ENCODE data around the gene TAMALIN.

TAMALIN gene

GRCh38 chr12:52029685-52030084, 22.9 kb downstream of the TAMALIN start:
- Histone ChIP-seq H3K23ac (ENCODE audit: low read length) (no peak overlapping the region), H4K12ac (ENCODE audit: low read depth, low read length) (no peak overlapping the region), H3K18ac (ENCODE audit: low read length) (no peak overlapping the region), H4K8ac (ENCODE audit: low read depth, low read length) (no peak overlapping the region), H3K4me1 (ENCODE audit: control insufficient read depth in 1 of 2, insufficient read depth in 2 of 2, low read length in 2 of 2) (peaks cover 7 to 13% of the 10 kb centered on the region in 2 experiments), H2BK120ac (ENCODE audit: insufficient read depth, low read length, poor library complexity) (no peak overlapping the region), H3K14ac (ENCODE audit: low read length) (no peak overlapping the region), H2BK12ac (ENCODE audit: low read length) (no peak overlapping the region), H3K27ac (ENCODE audit: low read depth, low read length) (no peak overlapping the region), H3K79me1 (ENCODE audit: low read length) (peaks cover 6% of the 10 kb centered on the region), H3K36me3 (ENCODE audit: control insufficient read depth in 1 of 2, insufficient read depth in 2 of 2, low read length in 2 of 2) (no peaks in the 10 kb centered on the region), H3K9ac (ENCODE audit: low read length) (no peak overlapping the region), H2AFZ (ENCODE audit: insufficient read depth, low read length, poor library complexity) (no peak overlapping the region), H3K9me3 (ENCODE audit: insufficient read depth, low read depth, low read length) (no peaks in the 10 kb centered on the region), H3K4me3 (ENCODE audit: low read depth, low read length) (no peak overlapping the region), H4K91ac (ENCODE audit: low read depth, low read length) (no peak overlapping the region), H2BK5ac (ENCODE audit: low read depth, low read length, poor library complexity) (no peak overlapping the region), H2AK5ac (ENCODE audit: low read length) (no peak overlapping the region), H3K79me2 (ENCODE audit: control insufficient read depth, insufficient read depth, low read length, poor library complexity) (peaks cover 2% of the 10 kb centered on the region), H3K27me3 (ENCODE audit: insufficient read depth, low read length) (no peaks in the 10 kb centered on the region), H3K4ac (ENCODE audit: low read depth, low read length) (no peak overlapping the region), H3K4me2 (ENCODE audit: low read length) (no peak overlapping the region)
- no peak for DNase-seq
- WGBS (ENCODE audit: extremely low coverage, insufficient coverage, insufficient read length) = no CpG with 5 or more reads among the region's 4 CpGs

GRCh38 chr12:52032446-52032803, 25.7 kb downstream of the TAMALIN start:
- Histone ChIP-seq H3K14ac (ENCODE audit: low read length) (no peak overlapping the region), H4K12ac (ENCODE audit: low read depth, low read length) (no peak overlapping the region), H3K4me1 (ENCODE audit: control insufficient read depth in 1 of 2, insufficient read depth in 2 of 2, low read length in 2 of 2) (peaks cover 8 to 14% of the 10 kb centered on the region in 2 experiments), H3K9me3 (ENCODE audit: insufficient read depth, low read depth, low read length) (peaks cover 1% of the 10 kb centered on the region), H3K27ac (ENCODE audit: low read depth, low read length) (no peak overlapping the region), H3K36me3 (ENCODE audit: control insufficient read depth in 1 of 2, insufficient read depth in 2 of 2, low read length in 2 of 2) (no peaks in the 10 kb centered on the region), H2AK5ac (ENCODE audit: low read length) (no peak overlapping the region), H4K91ac (ENCODE audit: low read depth, low read length) (no peak overlapping the region), H3K4me3 (ENCODE audit: low read depth, low read length) (no peak overlapping the region), H3K23ac (ENCODE audit: low read length) (no peak overlapping the region), H3K27me3 (ENCODE audit: insufficient read depth, low read length) (no peaks in the 10 kb centered on the region), H3K4me2 (ENCODE audit: low read length) (peak overlapping the region; percentile 59), H3K79me2 (ENCODE audit: control insufficient read depth, insufficient read depth, low read length, poor library complexity) (peaks cover 3% of the 10 kb centered on the region), H3K9ac (ENCODE audit: low read length) (no peak overlapping the region), H3K79me1 (ENCODE audit: low read length) (peaks cover 14% of the 10 kb centered on the region), H3K4ac (ENCODE audit: low read depth, low read length) (no peak overlapping the region), H3K18ac (ENCODE audit: low read length) (no peak overlapping the region), H2BK120ac (ENCODE audit: insufficient read depth, low read length, poor library complexity) (no peak overlapping the region), H2AFZ (ENCODE audit: insufficient read depth, low read length, poor library complexity) (no peak overlapping the region), H4K8ac (ENCODE audit: low read depth, low read length) (peak overlapping the region; percentile 35), H2BK12ac (ENCODE audit: low read length) (no peak overlapping the region), H2BK5ac (ENCODE audit: low read depth, low read length, poor library complexity) (no peak overlapping the region)
- DNase-seq = no peak
- WGBS (ENCODE audit: extremely low coverage, insufficient coverage, insufficient read length) = no CpG with 5 or more reads among the region's 5 CpGs

GRCh38 chr12:52032804-52033445, 26.2 kb downstream of the TAMALIN start:
- Histone ChIP-seq H3K36me3 (ENCODE audit: control insufficient read depth in 1 of 2, insufficient read depth in 2 of 2, low read length in 2 of 2) (no peaks in the 10 kb centered on the region), H3K27me3 (ENCODE audit: insufficient read depth, low read length) (no peaks in the 10 kb centered on the region), H2BK12ac (ENCODE audit: low read length) (no peak overlapping the region), H4K12ac (ENCODE audit: low read depth, low read length) (peak overlapping the region; percentile 66), H3K4me1 (ENCODE audit: control insufficient read depth in 1 of 2, insufficient read depth in 2 of 2, low read length in 2 of 2) (peaks cover 11 to 16% of the 10 kb centered on the region in 2 experiments), H4K8ac (ENCODE audit: low read depth, low read length) (peak overlapping the region; percentile 81), H3K27ac (ENCODE audit: low read depth, low read length) (peak overlapping the region; percentile 42), H2AK5ac (ENCODE audit: low read length) (no peak overlapping the region), H2AFZ (ENCODE audit: insufficient read depth, low read length, poor library complexity) (peak overlapping the region; percentile 51), H2BK5ac (ENCODE audit: low read depth, low read length, poor library complexity) (peak overlapping the region; percentile 33), H4K91ac (ENCODE audit: low read depth, low read length) (no peak overlapping the region), H3K18ac (ENCODE audit: low read length) (no peak overlapping the region), H3K9me3 (ENCODE audit: insufficient read depth, low read depth, low read length) (peaks cover 1% of the 10 kb centered on the region), H3K14ac (ENCODE audit: low read length) (no peak overlapping the region), H3K79me1 (ENCODE audit: low read length) (peaks cover 16% of the 10 kb centered on the region), H2BK120ac (ENCODE audit: insufficient read depth, low read length, poor library complexity) (peak overlapping the region; percentile 55), H3K79me2 (ENCODE audit: control insufficient read depth, insufficient read depth, low read length, poor library complexity) (peaks cover 3% of the 10 kb centered on the region), H3K9ac (ENCODE audit: low read length) (no peak overlapping the region), H3K23ac (ENCODE audit: low read length) (no peak overlapping the region), H3K4me2 (ENCODE audit: low read length) (peak overlapping the region; percentile 70), H3K4ac (ENCODE audit: low read depth, low read length) (no peak overlapping the region), H3K4me3 (ENCODE audit: low read depth, low read length) (no peak overlapping the region)
- peak; percentile 94 to 96 for DNase-seq
- no CpG with 5 or more reads among the region's 48 CpGs for WGBS (ENCODE audit: extremely low coverage, insufficient coverage, insufficient read length)

- Histone ChIP-seq H4K8ac (ENCODE audit: low read depth, low read length) (peak overlapping the region; percentile 81), H3K14ac (ENCODE audit: low read length) (peak overlapping the region; percentile 65), H3K9me3 (ENCODE audit: insufficient read depth, low read depth, low read length) (peaks cover 1% of the 10 kb centered on the region), H3K36me3 (ENCODE audit: control insufficient read depth in 1 of 2, insufficient read depth in 2 of 2, low read length in 2 of 2) (no peaks in the 10 kb centered on the region), H2AFZ (ENCODE audit: insufficient read depth, low read length, poor library complexity) (peak overlapping the region; percentile 51), H2BK5ac (ENCODE audit: low read depth, low read length, poor library complexity) (peak overlapping the region; percentile 33), H3K27ac (ENCODE audit: low read depth, low read length) (peak overlapping the region; percentile 42), H3K4me2 (ENCODE audit: low read length) (peak overlapping the region; percentile 70), H2BK12ac (ENCODE audit: low read length) (peak overlapping the region; percentile 51), H3K27me3 (ENCODE audit: insufficient read depth, low read length) (no peaks in the 10 kb centered on the region), H4K12ac (ENCODE audit: low read depth, low read length) (no peak overlapping the region), H3K4ac (ENCODE audit: low read depth, low read length) (peak overlapping the region; percentile 28), H3K9ac (ENCODE audit: low read length) (no peak overlapping the region), H4K91ac (ENCODE audit: low read depth, low read length) (peak overlapping the region; percentile 91), H3K79me1 (ENCODE audit: low read length) (peaks cover 16% of the 10 kb centered on the region), H3K79me2 (ENCODE audit: control insufficient read depth, insufficient read depth, low read length, poor library complexity) (peaks cover 3% of the 10 kb centered on the region), H3K4me1 (ENCODE audit: control insufficient read depth in 1 of 2, insufficient read depth in 2 of 2, low read length in 2 of 2) (peaks cover 11 to 16% of the 10 kb centered on the region in 2 experiments), H3K18ac (ENCODE audit: low read length) (peak overlapping the region; percentile 24), H3K23ac (ENCODE audit: low read length) (no peak overlapping the region), H3K4me3 (ENCODE audit: low read depth, low read length) (no peak overlapping the region), H2AK5ac (ENCODE audit: low read length) (peak overlapping the region; percentile 73), H2BK120ac (ENCODE audit: insufficient read depth, low read length, poor library complexity) (peak overlapping the region; percentile 55)
- WGBS (ENCODE audit: extremely low coverage, insufficient coverage, insufficient read length) = no CpG with 5 or more reads among the region's 13 CpGs
- no peak for DNase-seq
Measured at GRCh38 chr12:52033446-52034140, 26.8 kb downstream of the TAMALIN start.
